NOMO-1 treated with DMSO at 0.1 percent for 48 hours (cell line): ENCODE data around the gene CXXC4.

ENCODE experiments used
- DNase-seq: peaks from one replicate; lab custom pipeline; 2025; ENCODE audit not compliant: unreplicated experiment; lab: John Stamatoyannopoulos, UW

The CXXC4 gene

GRCh38 chr4:104494822-104495559 is at the start of gene CXXC4:
Gene CXXC4 (minus strand): TSS chr4:104494894. CDS start chr4:104491802, 3,092 bp downstream.
- no peak for DNase-seq

- DNase-seq, result no peak
Observed at GRCh38 chr4:104533156-104533555, 38.5 kb upstream of the CXXC4 start.

- no peak for DNase-seq
Observed at GRCh38 chr4:104532677-104533076, 38.0 kb upstream of the CXXC4 start.

GRCh38 chr4:104531390-104531789 is 36.7 kb upstream of the CXXC4 start:
- DNase-seq, result no peak

GRCh38 chr4:104530426-104530825 is 35.7 kb upstream of the CXXC4 start:
- DNase-seq, result no peak

GRCh38 chr4:104524591-104524990 is 29.9 kb upstream of the CXXC4 start:
- no peak for DNase-seq

- no peak for DNase-seq
Observed at GRCh38 chr4:104524026-104524425, 29.3 kb upstream of the CXXC4 start.

GRCh38 chr4:104519588-104519987 is 24.9 kb upstream of the CXXC4 start:
- DNase-seq, result no peak

GRCh38 chr4:104516884-104517283 is 22.2 kb upstream of the CXXC4 start:
- no peak for DNase-seq

GRCh38 chr4:104508224-104508623 is 13.5 kb upstream of the CXXC4 start:
- no peak for DNase-seq

GRCh38 chr4:104507112-104507511 is 12.4 kb upstream of the CXXC4 start:
- peak; percentile 81 for DNase-seq

GRCh38 chr4:104504536-104504935 is 9.8 kb upstream of the CXXC4 start:
- no peak for DNase-seq

GRCh38 chr4:104502471-104502870 is 7.8 kb upstream of the CXXC4 start:
- DNase-seq, result no peak

- DNase-seq, result no peak
Observed at GRCh38 chr4:104501290-104501689, 6.6 kb upstream of the CXXC4 start.

GRCh38 chr4:104500442-104500841 is 5.7 kb upstream of the CXXC4 start:
- no peak for DNase-seq

GRCh38 chr4:104494185-104494584 is 509 bp downstream of the CXXC4 start:
- no peak for DNase-seq

GRCh38 chr4:104493081-104493831 is 1.4 kb downstream of the CXXC4 start:
- DNase-seq, result no peak

GRCh38 chr4:104492183-104492771 is 2.4 kb downstream of the CXXC4 start:
- DNase-seq, result no peak

- DNase-seq, result no peak
Observed at GRCh38 chr4:104491481-104492182, 3.1 kb downstream of the CXXC4 start.

GRCh38 chr4:104490770-104491480 is 3.8 kb downstream of the CXXC4 start:
- DNase-seq, result no peak
